K562 (cell line): ENCODE measurements around the gene TASP1. TPM values are rescaled to one million over a fixed set of nuclear protein-coding genes. Genes with fewer than 3 reads are reported as not detected.
A peak's percentile ranks its signal among the peaks of the same experiment; 100 is the strongest.

Experiments
- ATAC-seq: fragments of 200-7000 bp; cut with Tn5 transposase; 3 replicates; pipeline ENCODE4 v1.9.1; 2020; ENCODE audit warnings: moderate library complexity
- BruUV-seq: library from RNA; stranded (reverse); fragments of 400-500 nt; replicated peaks from 2 replicates; lab custom pipeline; 2021; lab: Mats Ljungman, UMichigan
- CTCF ChIA-PET: fragments of 300-600 bp; formaldehyde crosslinking; extraction: SDS; loops from one replicate; lab custom pipeline; 2021; ENCODE audit warnings: low intra/inter-chr PET ratio; lab: Yijun Ruan, JAX
- POLR2A ChIA-PET: fragments of 300-600, 350-650 bp; sonication (Branson Sonifier 250); formaldehyde crosslinking; extraction: SDS; loops from one replicate; lab custom pipeline; 2021; ENCODE audit warnings: antibody characterized with exemption, inconsistent platforms; lab: Yijun Ruan, JAX
- DNase-seq, 4 experiments: peaks; one replicate each; pipeline versions ENCODE4 v3.0.0 to v3.0.0-alpha.2; 2011 to 2018; ENCODE audit warnings: low spot score in 3 of 4, mixed read lengths in 3 of 4; ENCODE audit errors: extremely low read depth in 1 of 4
- FAIRE-seq: peaks from 2 replicates; lab custom pipeline; 2011; peaks lifted over from hg19 to GRCh38; lab: Jason Lieb, UNC
- H2AFZ ChIP-seq: 2 replicates; pipeline ENCODE4 v1.6.0; 2011; ENCODE audit warnings: low read depth, low read length, control low read depth, inconsistent platforms
- H3K27ac ChIP-seq: fragments of 200-600 bp; 3 replicates; pipeline ENCODE4 v1.8.0; 2011; ENCODE audit warnings: low read depth, mild to moderate bottlenecking, control low read depth, inconsistent platforms, low read length, moderate library complexity, mixed read lengths; ENCODE audit errors: extremely low read depth
- H3K27me3 ChIP-seq, 2 experiments: fragments of 300-600 bp in 1 of 2; 2 replicates in 1 of 2; 3 replicates in 1 of 2; pipeline versions ENCODE4 v1.6.0 to v1.8.0; 2011; ENCODE audit warnings: inconsistent platforms in 2 of 2, low read length in 2 of 2, mild to moderate bottlenecking in 1 of 2, mixed read lengths in 1 of 2, moderate library complexity in 1 of 2; ENCODE audit not compliant: control insufficient read depth in 2 of 2, insufficient read depth in 2 of 2
- H3K36me3 ChIP-seq: fragments of 300-600 bp; 3 replicates; pipeline ENCODE4 v1.8.0; 2011; ENCODE audit warnings: mild to moderate bottlenecking, low read length, inconsistent platforms; ENCODE audit not compliant: control insufficient read depth, insufficient read depth
- H3K4me1 ChIP-seq, 2 experiments: fragments of 200-600 bp in 1 of 2; replicated peaks in 1 of 2; 2 replicates in 1 of 2; 3 replicates in 1 of 2; pipeline versions ENCODE4 v1.5.1 to v1.8.0; 2011; ENCODE audit warnings: inconsistent platforms in 2 of 2, low read length in 2 of 2, mild to moderate bottlenecking in 1 of 2, mixed read lengths in 1 of 2, moderate library complexity in 1 of 2; ENCODE audit not compliant: control insufficient read depth in 2 of 2, insufficient read depth in 2 of 2
- H3K4me2 ChIP-seq: 2 replicates; pipeline ENCODE4 v1.6.1; 2011; ENCODE audit warnings: low read length, control low read depth, inconsistent platforms, mixed read lengths; ENCODE audit not compliant: insufficient read depth
- H3K4me3 ChIP-seq: fragments of 200-600 bp; sonication (generic), shearing (Covaris generic); 2 replicates; pipeline ENCODE4 v1.5.1; 2016; ENCODE audit warnings: control low read depth, inconsistent platforms
- H3K79me2 ChIP-seq: fragments of 200-600 bp; 3 replicates; pipeline ENCODE4 v1.8.0; 2011; ENCODE audit warnings: low read length, inconsistent platforms; ENCODE audit not compliant: control insufficient read depth, insufficient read depth
- H3K9ac ChIP-seq, 2 experiments: 2 replicates each; pipeline versions ENCODE4 v1.6.0 to v1.6.1; 2011; ENCODE audit warnings: low read depth in 2 of 2, low read length in 2 of 2, control low read depth in 1 of 2, inconsistent platforms in 1 of 2, mild to moderate bottlenecking in 1 of 2, mixed read lengths in 1 of 2; ENCODE audit not compliant: insufficient read depth in 1 of 2
- H3K9me1 ChIP-seq: one replicate; pipeline ENCODE4 v1.6.0; 2011; ENCODE audit warnings: inconsistent platforms, mild to moderate bottlenecking, low read length, moderate library complexity; ENCODE audit not compliant: control insufficient read depth, insufficient read depth
- H3K9me3 ChIP-seq: replicated peaks from 2 replicates; pipeline ENCODE4 v1.5.1; 2011; ENCODE audit warnings: low read depth, low read length, inconsistent platforms; ENCODE audit not compliant: control insufficient read depth, insufficient read depth
- H4K20me1 ChIP-seq: replicated peaks from 2 replicates; pipeline ENCODE4 v1.6.1; 2011; ENCODE audit warnings: low read length, inconsistent platforms, mixed read lengths; ENCODE audit not compliant: control insufficient read depth, insufficient read depth
- ATF3 ChIP-seq, 2 experiments: fragments of 450-650 bp in 1 of 2; sonication (generic) in 1 of 2; formaldehyde crosslinking in 1 of 2; IDR thresholded peaks in 1 of 2; conservative IDR thresholded peaks in 1 of 2; 2 replicates each; pipeline versions ENCODE4 v1.6.1 to v1.8.1; 2016 to 2023; ENCODE audit warnings: mild to moderate bottlenecking in 2 of 2, moderate library complexity in 2 of 2, inconsistent platforms in 1 of 2, missing genetic modification reagents in 1 of 2
- BMI1 ChIP-seq: fragments of 150-350 bp; IDR thresholded peaks from 2 replicates; pipeline ENCODE4 v1.6.1; 2014; ENCODE audit warnings: low read length
- BRD9 ChIP-seq: fragments of 450-650 bp; IDR thresholded peaks from 2 replicates; pipeline ENCODE4 v1.6.1; 2018; ENCODE audit warnings: low read depth; ENCODE audit not compliant: partially characterized antibody
- C11orf30 ChIP-seq: fragments of 450-650 bp; IDR thresholded peaks from 2 replicates; pipeline ENCODE4 v1.6.1; 2016; ENCODE audit warnings: low read depth, mild to moderate bottlenecking
- FOSL1 ChIP-seq: fragments of 200-800 bp; sonication (Bioruptor generic); conservative IDR thresholded peaks from 2 replicates; pipeline ENCODE4 v1.6.1; 2016; ENCODE audit warnings: missing genetic modification characterization, missing compliant biosample characterization
- KAT7 ChIP-seq: sonication (generic); formaldehyde crosslinking; IDR thresholded peaks from 2 replicates; pipeline ENCODE4 v1.8.0; 2022; ENCODE audit warnings: missing genetic modification reagents, mild to moderate bottlenecking, borderline replicate concordance
- MAFF ChIP-seq: IDR thresholded peaks from 2 replicates; pipeline ENCODE4 v1.6.1; 2012; ENCODE audit warnings: low read length, improper control_type of control experiment
- MAFG ChIP-seq: fragments of 450-650 bp; conservative IDR thresholded peaks from 2 replicates; pipeline ENCODE4 v1.6.1; 2016; ENCODE audit warnings: missing genetic modification characterization, missing compliant biosample characterization
- MAFK ChIP-seq: IDR thresholded peaks from 2 replicates; pipeline ENCODE4 v1.6.1; 2011; ENCODE audit warnings: low read length, improper control_type of control experiment
- NFE2 ChIP-seq: IDR thresholded peaks from 2 replicates; pipeline ENCODE4 v1.6.1; 2014; ENCODE audit warnings: antibody characterized with exemption, low read depth
- NFE2L1 ChIP-seq: fragments of 450-650 bp; IDR thresholded peaks from 2 replicates; pipeline ENCODE4 v1.6.1; 2016; ENCODE audit warnings: missing genetic modification characterization, low read depth, mild to moderate bottlenecking, missing compliant biosample characterization, moderate library complexity, borderline replicate concordance
- NR2C1 ChIP-seq, 2 experiments: fragments of 450-650 bp; IDR thresholded peaks; 2 replicates each; pipeline ENCODE4 v1.6.1; 2017; ENCODE audit warnings: mild to moderate bottlenecking in 2 of 2, antibody characterized with exemption in 1 of 2, inconsistent platforms in 1 of 2, missing compliant biosample characterization in 1 of 2, missing genetic modification characterization in 1 of 2
- NR2C2 ChIP-seq, 2 experiments: fragments of 200-800 bp in 1 of 2; sonication (Bioruptor generic) in 1 of 2; sonication (generic) in 1 of 2; formaldehyde crosslinking in 1 of 2; IDR thresholded peaks; 2 replicates each; pipeline versions ENCODE4 v1.6.1 to v1.8.0; 2016 to 2022; ENCODE audit warnings: mild to moderate bottlenecking in 1 of 2, missing compliant biosample characterization in 1 of 2, missing genetic modification characterization in 1 of 2, missing genetic modification reagents in 1 of 2
- PTTG1 ChIP-seq: fragments of 450-650 bp; IDR thresholded peaks from 2 replicates; pipeline ENCODE4 v1.6.1; 2016; ENCODE audit warnings: low read depth, mild to moderate bottlenecking, missing genetic modification characterization, missing compliant biosample characterization
- RHOXF2B ChIP-seq: fragments of 250-450 bp; sonication (Bioruptor Pico); conservative IDR thresholded peaks from 2 replicates; pipeline ENCODE4 v1.5.1; 2021
- SRF ChIP-seq, 2 experiments: fragments of 250-450, 450-650 bp in 1 of 2; sonication (Bioruptor Pico) in 1 of 2; sonication (generic) in 1 of 2; formaldehyde crosslinking; IDR thresholded peaks; 2 replicates each; pipeline versions ENCODE4 v1.5.0 to v1.5.1; 2020 to 2022; ENCODE audit warnings: mild to moderate bottlenecking in 1 of 2, missing genetic modification reagents in 1 of 2
- TOE1 ChIP-seq, 2 experiments: fragments of 450-650 bp in 1 of 2; sonication (generic) in 1 of 2; formaldehyde crosslinking in 1 of 2; IDR thresholded peaks; 2 replicates each; pipeline versions ENCODE4 v1.7.1 to v1.8.0; 2016 to 2022; ENCODE audit warnings: borderline replicate concordance in 2 of 2, mild to moderate bottlenecking in 2 of 2, antibody characterized with exemption in 1 of 2, inconsistent platforms in 1 of 2, low read depth in 1 of 2, missing genetic modification reagents in 1 of 2, moderate library complexity in 1 of 2
- ZBTB26 ChIP-seq: fragments of 450-650 bp; formaldehyde crosslinking; IDR thresholded peaks from 2 replicates; pipeline ENCODE4 v1.4.0; 2022; ENCODE audit warnings: missing genetic modification characterization
- ZNF146 ChIP-seq: IDR thresholded peaks from one replicate; pipeline ENCODE4 v1.6.1; 2018; ENCODE audit warnings: missing compliant biosample characterization; ENCODE audit not compliant: unreplicated experiment
- WGBS: fragments of 100-300 bp; shearing (Covaris generic); methylation state at CpG from one replicate; pipeline ENCODE4 v1.1.6; 2016; ENCODE audit warnings: low coverage, mixed read lengths; ENCODE audit not compliant: insufficient coverage; ENCODE audit errors: missing lambda C conversion rate; 5-methylcytosine and 5-hydroxymethylcytosine counted together
- in situ Hi-C: fragments of 300-500 bp; cut with MboI; formaldehyde crosslinking; loops from 4 replicates; pipeline ENCODE4 v1.15.0; 2018; ENCODE audit warnings: inconsistent platforms, mixed read lengths
- intact Hi-C: fragments of 100-400 bp; cut with micrococcal nuclease; formaldehyde crosslinking; loops from 2 replicates; pipeline ENCODE4 v1.14.2; 2022
- polyA plus RNA-seq, 8 experiments: library from polyadenylated mRNA; depleted of rRNA in 4 of 8; stranded (reverse) in 5 of 8; unstranded in 3 of 8; fragments of >200 nt; fragmentation: Nextera tagmentation in 2 of 8; fragmentation: Illumina TruSeq in 1 of 8; extraction: Ambion mirVana in 2 of 8; extraction: Trizol in 1 of 8; gene quantifications; 2 replicates each; pipeline versions ENCODE4 v1.2.1 to v1.2.3, GENCODE V29; 2011 to 2014; ENCODE audit warnings: inconsistent platforms in 1 of 8, missing spikeins in 1 of 8
- total RNA-seq, 7 experiments: library from RNA; depleted of rRNA in 6 of 7; stranded (reverse); fragments of >200 nt in 6 of 7; fragmentation: Illumina TruSeq in 2 of 7; extraction: Trizol in 2 of 7; gene quantifications; 2 replicates each; pipeline versions ENCODE4 v1.2.1 to v1.2.3, GENCODE V29; 2011 to 2021; ENCODE audit warnings: low replicate concordance in 1 of 7

TASP1 gene
- total and polyA plus RNA-seq, 9 of the 15 experiments (the other 6 are each of a cell fraction or from before 2014, with no cell fraction given) = 3.7 to 10.6 (median 6.4) TPM

- no peaks in the 10 kb centered on the region for H3K79me2 ChIP-seq
- ChIA-PET POLR2A (no interaction called here), CTCF (no interaction called here)
- in situ Hi-C loops (no loop called here), intact Hi-C loops (no loop called here)
- no peaks in the 10 kb centered on the region; a peak in 1 of 5 replicates for H3K27me3 ChIP-seq
- no peak overlapping the region for H3K9ac ChIP-seq
- no peaks in the 10 kb centered on the region for H4K20me1 ChIP-seq
- WGBS = 7% methylated on average over 4 of the region's 4 CpGs
- H3K9me3 ChIP-seq = no peaks in the 10 kb centered on the region
- no peaks in the 10 kb centered on the region; a peak in 1 of 5 replicates for H3K4me1 ChIP-seq
- BruUV-seq = no TSS peak
- H3K4me3 ChIP-seq = no peak overlapping the region
- H2AFZ ChIP-seq = no peak overlapping the region
- FAIRE-seq (no peak), ATAC-seq (peak; percentile 45; the same call in 1 of the 3 replicates), DNase-seq (peak in 2 of 4 experiments; percentile 7 to 11)
- H3K36me3 ChIP-seq = no peaks in the 10 kb centered on the region
- no peak overlapping the region for H3K4me2 ChIP-seq
- H3K9me1 ChIP-seq = no peaks in the 10 kb centered on the region
- H3K27ac ChIP-seq = no peak overlapping the region
- TF ChIP-seq C11orf30 = peak; percentile 50
- TF ChIP-seq SRF (CRISPR knock-in tag; IDR thresholded peaks at IDR 0.05) = no peak
- no peak for TF ChIP-seq ZNF146 (CRISPR knock-in tag)
- TF ChIP-seq RHOXF2B (CRISPR knock-in tag) = no peak
- TF ChIP-seq MAFF = peak; percentile 51; the same call in 1 of the 2 replicates
- TF ChIP-seq NR2C2 (CRISPR knock-in tag; IDR thresholded peaks at IDR 0.05) = no peak
- peak; percentile 23; the same call in 1 of the 2 replicates for TF ChIP-seq NR2C2 (tag; IDR thresholded peaks at IDR 0.05)
- TF ChIP-seq TOE1 (IDR thresholded peaks at IDR 0.05; ENCODE audit: borderline replicate concordance) = no peak
- TF ChIP-seq TOE1 (CRISPR knock-in tag; IDR thresholded peaks at IDR 0.05; ENCODE audit: borderline replicate concordance, low read depth) = no peak
- peak; percentile 54; the same call in 1 of the 2 replicates for TF ChIP-seq MAFK
- TF ChIP-seq NFE2 = peak; percentile 74
- no peak for TF ChIP-seq FOSL1 (tag)
- TF ChIP-seq PTTG1 (tag) = no peak
- no peak for TF ChIP-seq ZBTB26 (CRISPR knock-in tag)
- no peak for TF ChIP-seq KAT7 (CRISPR knock-in tag)
- TF ChIP-seq MAFG (tag) = peak; percentile 82
- TF ChIP-seq ATF3 (IDR thresholded peaks at IDR 0.05) = peak; percentile 51
- TF ChIP-seq ATF3 (CRISPR knock-in tag; conservative IDR thresholded peaks at IDR 0.05) = no peak
- no peak for TF ChIP-seq BMI1
- TF ChIP-seq BRD9 = no peak
- peak; percentile 77 for TF ChIP-seq NFE2L1 (tag)
- no peak for TF ChIP-seq NR2C1 (IDR thresholded peaks at IDR 0.05)
- TF ChIP-seq NR2C1 (tag; IDR thresholded peaks at IDR 0.05) = 0 out of 2 replicates have a peak, but pooled peaks have one; percentile 20
These were observed 42.8 kb upstream of the TASP1 start for GRCh38 chr20:13681248-13682125.
